Heart left ventricle (tissue), 16 donors: Measurements from ENCODE around the gene BEAN1. TPM values are rescaled to one million over a fixed set of nuclear protein-coding genes. Genes with fewer than 3 reads are reported as not detected.

Experiments used
- ATAC-seq, 4 donors: fragments of 200-7000 bp; cut with Tn5 transposase; one replicate each; pipeline ENCODE4 v1.9.1; 2020 to 2022; ENCODE audit warnings: moderate library complexity in 4 of 4, mild to moderate bottlenecking in 3 of 4, moderate number of reproducible peaks in 1 of 4
- DNase-seq, 5 donors: peaks; one replicate each; pipeline ENCODE4 v3.0.0-alpha.2; 2020
- H3K27ac ChIP-seq, 12 donors: fragments of 200-600 bp; sonication (generic) in 4 of 12; one replicate each; pipeline versions ENCODE4 v1.5.0 to v1.8.0; 2016 to 2022; ENCODE audit warnings: mild to moderate bottlenecking in 2 of 12
- H3K27me3 ChIP-seq, 9 donors: fragments of 200-600 bp; sonication (generic) in 2 of 9; one replicate each; pipeline versions ENCODE4 v1.5.1 to v1.8.0; 2016 to 2022; ENCODE audit warnings: mild to moderate bottlenecking in 3 of 9
- H3K36me3 ChIP-seq, 9 donors: fragments of 200-600 bp; sonication (generic) in 2 of 9; one replicate each; pipeline versions ENCODE4 v1.5.0 to v1.8.0; 2018 to 2022; ENCODE audit warnings: mild to moderate bottlenecking in 2 of 9
- H3K4me1 ChIP-seq, 12 donors: fragments of 200-600 bp; sonication (generic) in 4 of 12; one replicate each; pipeline versions ENCODE4 v1.5.0 to v1.8.0; 2016 to 2022; ENCODE audit warnings: mild to moderate bottlenecking in 3 of 12
- H3K4me3 ChIP-seq, 12 donors: fragments of 200-600 bp; sonication (generic) in 4 of 12; one replicate each; pipeline versions ENCODE4 v1.5.0 to v1.8.0; 2017 to 2022; ENCODE audit warnings: mild to moderate bottlenecking in 9 of 12, moderate library complexity in 4 of 12
- H3K9me3 ChIP-seq, 12 donors: fragments of 200-600 bp; sonication (generic) in 4 of 12; one replicate each; pipeline versions ENCODE4 v1.5.0 to v1.8.0; 2016 to 2022; ENCODE audit warnings: mild to moderate bottlenecking in 1 of 12
- POLR2A ChIP-seq, 2 donors: fragments of 450-650 bp; IDR thresholded peaks; one replicate each; pipeline ENCODE4 v1.6.1; 2017; ENCODE audit warnings: antibody characterized with exemption in 2 of 2, mild to moderate bottlenecking in 2 of 2, moderate library complexity in 2 of 2
- WGBS, 4 donors: extraction: QIAGEN DNeasy Blood & Tissue Kit in 2 of 4; methylation state at CpG; one replicate each; pipeline versions ENCODE4 v1.1.5 to v1.1.7; 2013 to 2018; 5-methylcytosine and 5-hydroxymethylcytosine counted together
- intact Hi-C, 10 donors: fragments of 100-400 bp; cut with DNase I; formaldehyde crosslinking; loops; one replicate each; pipeline versions ENCODE4 v1.11.1 to v1.14.2; 2022
- polyA plus RNA-seq, 2 donors: library from polyadenylated mRNA; stranded (reverse); fragments of 200-250 nt; gene quantifications; one replicate each; pipeline ENCODE4 v1.2.3, GENCODE V29; 2013
- total RNA-seq, 9 donors: library from RNA; depleted of rRNA in 2 of 9; stranded (reverse); fragments of >200 nt in 2 of 9; fragmentation: NEBNext Ultra II Directional in 3 of 9; extraction: Animal tissue kit (Norgen Biotek cat#: 25700) in 3 of 9; gene quantifications; one replicate each; pipeline versions ENCODE4 v1.1.0 to v1.2.4, GENCODE V29; 2016 to 2023
- TF ChIP-seq, protein P1 (sequence below), 12 donors: fragments of 200-600 bp; sonication (generic) in 4 of 12; IDR thresholded peaks; one replicate each; pipeline versions ENCODE4 v1.5.0 to v1.8.0; 2018 to 2022; ENCODE audit warnings: antibody characterized with exemption in 12 of 12, mild to moderate bottlenecking in 5 of 12
- donor health status: ischemic (EF 13 %, LVEDD 7.1; RV severe dilation, severe dysfunction).
- donor health status: healthy with polysubstance abuse.
- donor health status: DM: no; HTN: yes; CAD: no.
- donor health status: DM: no; HTN: no; CAD: no.
- donor health status: ischemic (EF 25% LVEDD 6.9; RV normal size, moderate dysfunction).
- donor health status: ischemic (EF 25% LVEDD 5.7; RV mildly dilated, moderate dysfunction).
- donor health status: healthy.
- donor health status: DM: yes; HTN: yes; CAD: no.
- donor health status: ischemic (EF 35%, LVEDD 5.7; RV mildly dilated, moderate dysfunction).
- donor health status: nonischemic (EF 11% LVEDD 7.7; RV severe dilation, severe dysfunction).
- donor health status: DM: yes; HTN: yes; CAD: no.
- donor health status: PGD.
- donor health status: ischemic (EF 29% LVEDD 5.4; RV normal size, mild dysfunction).
- donor health status: nonischemic (EF 23%, LVEDD 6.1; RV moderate dilation, normal function).

BEAN1 gene
- total and polyA plus RNA-seq, 11 donors, result 0.30 to 8.8 (median 1.5) TPM

DNA sequence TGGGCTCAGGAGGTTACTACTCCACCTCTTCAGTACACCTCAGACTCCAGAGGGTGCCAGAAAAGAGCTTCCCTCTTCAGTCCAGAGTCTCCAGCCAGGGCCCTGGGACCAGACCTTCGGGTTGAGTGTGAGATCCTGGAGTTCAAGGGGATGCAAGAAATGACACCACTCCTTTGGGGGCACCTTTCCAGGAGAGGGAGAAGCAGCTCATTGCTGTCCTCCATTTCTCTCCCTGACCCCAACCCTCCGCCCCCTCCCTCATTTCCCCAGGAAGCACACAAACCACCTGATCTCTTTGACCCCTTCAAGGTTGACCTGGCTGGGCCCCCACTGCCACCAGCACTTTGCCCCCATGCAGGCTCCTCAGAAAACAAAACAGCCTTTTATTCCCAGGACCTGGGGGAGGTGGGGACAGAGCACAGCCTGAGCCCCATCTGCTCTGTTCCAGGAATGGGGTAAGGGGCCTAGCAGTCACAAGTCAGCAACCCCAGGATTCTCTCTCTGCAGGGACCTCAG, 39.2 kb upstream of the BEAN1 start:
- DNase-seq (no peak), ATAC-seq (no peak)
- peaks cover 0 to 37% (median 15%) of the 10 kb centered on the region in 12 donors for H3K4me1 ChIP-seq
- no peaks in the 10 kb centered on the region for H3K27me3 ChIP-seq
- H3K4me3 ChIP-seq, result no peak overlapping the region
- TF ChIP-seq POLR2A (IDR thresholded peaks at IDR 0.05), result no peak
- TF ChIP-seq, protein P1, sequence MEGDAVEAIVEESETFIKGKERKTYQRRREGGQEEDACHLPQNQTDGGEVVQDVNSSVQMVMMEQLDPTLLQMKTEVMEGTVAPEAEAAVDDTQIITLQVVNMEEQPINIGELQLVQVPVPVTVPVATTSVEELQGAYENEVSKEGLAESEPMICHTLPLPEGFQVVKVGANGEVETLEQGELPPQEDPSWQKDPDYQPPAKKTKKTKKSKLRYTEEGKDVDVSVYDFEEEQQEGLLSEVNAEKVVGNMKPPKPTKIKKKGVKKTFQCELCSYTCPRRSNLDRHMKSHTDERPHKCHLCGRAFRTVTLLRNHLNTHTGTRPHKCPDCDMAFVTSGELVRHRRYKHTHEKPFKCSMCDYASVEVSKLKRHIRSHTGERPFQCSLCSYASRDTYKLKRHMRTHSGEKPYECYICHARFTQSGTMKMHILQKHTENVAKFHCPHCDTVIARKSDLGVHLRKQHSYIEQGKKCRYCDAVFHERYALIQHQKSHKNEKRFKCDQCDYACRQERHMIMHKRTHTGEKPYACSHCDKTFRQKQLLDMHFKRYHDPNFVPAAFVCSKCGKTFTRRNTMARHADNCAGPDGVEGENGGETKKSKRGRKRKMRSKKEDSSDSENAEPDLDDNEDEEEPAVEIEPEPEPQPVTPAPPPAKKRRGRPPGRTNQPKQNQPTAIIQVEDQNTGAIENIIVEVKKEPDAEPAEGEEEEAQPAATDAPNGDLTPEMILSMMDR (IDR thresholded peaks at IDR 0.05), result no peak
- peaks cover 0 to 3% (median 0%) of the 10 kb centered on the region in 12 donors for H3K9me3 ChIP-seq
- intact Hi-C loops, result no loop called here
- peaks cover 0 to 69% (median 29%) of the 10 kb centered on the region in 9 donors for H3K36me3 ChIP-seq
- WGBS, 4 donors, result 71 to 81% (median 72%) methylated on average over 2 of the region's 2 CpGs
- H3K27ac ChIP-seq, result no peak overlapping the region

DNA sequence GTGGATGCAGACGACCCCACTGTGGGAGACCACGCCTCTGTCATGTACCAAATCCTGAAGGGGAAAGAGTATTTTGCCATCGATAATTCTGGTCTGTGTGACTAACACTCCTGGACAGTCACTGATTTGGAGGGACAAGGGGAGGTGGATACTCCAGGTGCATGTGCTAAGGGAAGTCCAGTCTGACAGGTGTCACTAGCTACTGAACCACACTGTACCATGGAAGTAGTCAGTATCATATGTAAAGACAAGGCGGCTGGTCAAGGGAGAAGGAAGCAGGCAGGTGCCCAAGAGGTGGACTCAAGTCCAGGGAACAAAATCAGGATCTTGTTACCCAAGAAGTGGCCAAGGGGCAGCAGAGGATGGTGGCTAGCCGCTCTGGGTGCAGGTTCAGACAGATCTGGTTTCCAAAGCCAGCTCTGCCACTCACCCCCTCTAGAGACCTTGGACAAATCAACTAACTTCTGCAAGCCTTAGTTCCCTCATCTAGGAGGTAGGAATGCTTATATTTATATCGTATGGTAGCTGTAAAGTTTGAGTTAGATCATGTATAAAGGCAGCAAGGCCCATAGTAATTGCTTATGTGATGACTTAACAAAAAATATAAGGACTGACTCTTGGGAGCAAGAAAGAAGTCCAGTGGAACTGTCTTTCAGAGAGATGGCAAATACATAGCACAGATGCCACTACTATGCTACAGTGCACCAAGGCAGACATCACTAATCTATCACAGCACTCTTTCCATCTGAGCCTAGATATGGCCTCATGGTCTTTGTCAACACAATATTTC, 38.5 kb upstream of the BEAN1 start:
- Histone ChIP-seq H3K4me1 (peaks cover 0 to 31% (median 9%) of the 10 kb centered on the region in 12 donors), H3K27me3 (no peaks in the 10 kb centered on the region), H3K27ac (no peak overlapping the region), H3K36me3 (peaks cover 0 to 76% (median 29%) of the 10 kb centered on the region in 9 donors), H3K4me3 (no peak overlapping the region), H3K9me3 (peaks cover 0 to 3% (median 0%) of the 10 kb centered on the region in 12 donors)
- DNase-seq (no peak), ATAC-seq (no peak)
- 75 to 96% (median 86%) methylated on average over 6 of the region's 6 CpGs for WGBS, 4 donors
- intact Hi-C loops, result no loop called here
- no peak for TF ChIP-seq POLR2A (IDR thresholded peaks at IDR 0.05)
- TF ChIP-seq, protein P1 (IDR thresholded peaks at IDR 0.05), result no peak

DNA sequence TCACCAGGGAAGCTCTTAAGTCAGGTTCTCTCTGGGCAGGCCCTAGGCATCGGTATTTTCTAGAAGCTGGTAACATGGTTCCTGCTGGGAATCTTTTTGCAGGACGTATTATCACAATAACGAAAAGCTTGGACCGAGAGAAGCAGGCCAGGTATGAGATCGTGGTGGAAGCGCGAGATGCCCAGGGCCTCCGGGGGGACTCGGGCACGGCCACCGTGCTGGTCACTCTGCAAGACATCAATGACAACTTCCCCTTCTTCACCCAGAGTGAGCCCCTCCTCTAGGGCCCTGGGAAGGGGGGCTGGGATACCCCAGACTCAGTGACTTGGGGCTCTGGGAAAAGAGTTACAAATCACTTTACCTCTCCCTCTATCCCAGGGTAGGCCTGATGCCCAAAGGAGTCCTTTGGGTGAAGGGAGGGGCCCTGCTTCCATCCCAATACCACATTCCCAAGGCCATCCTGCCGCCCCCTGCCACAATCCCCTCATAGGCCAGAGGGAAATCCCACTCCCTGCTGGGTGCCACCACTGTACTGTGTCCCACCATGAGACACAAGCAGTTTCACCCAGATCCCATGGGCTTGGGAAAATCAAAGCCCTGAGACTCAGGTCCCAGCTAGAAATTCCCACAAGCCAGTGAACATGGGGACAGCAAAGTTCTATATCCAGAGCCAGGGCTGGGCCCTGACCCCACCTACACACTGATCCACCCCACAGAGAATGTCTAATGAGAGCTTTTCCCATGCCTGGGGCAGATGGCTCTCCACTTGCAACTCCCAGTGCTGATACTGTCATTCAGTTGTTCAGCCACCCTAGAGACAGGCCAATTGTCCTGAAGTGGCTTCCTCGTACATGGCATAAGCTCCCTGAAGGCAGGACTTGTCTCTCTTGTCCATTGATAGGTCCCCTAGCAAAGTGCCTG, 37.6 kb upstream of the BEAN1 start:
- WGBS, 4 donors, result 91 to 98% (median 94%) methylated on average over 11 to 13 of the region's 13 CpGs
- Histone ChIP-seq H3K4me1 (peaks cover 0 to 27% (median 5%) of the 10 kb centered on the region in 12 donors), H3K27me3 (no peaks in the 10 kb centered on the region), H3K36me3 (peaks cover 0 to 86% (median 29%) of the 10 kb centered on the region in 9 donors), H3K27ac (no peak overlapping the region), H3K4me3 (no peak overlapping the region), H3K9me3 (peaks cover 0 to 3% (median 0%) of the 10 kb centered on the region in 12 donors)
- no peak for DNase-seq
- ATAC-seq, result no peak
- no peak for TF ChIP-seq POLR2A (IDR thresholded peaks at IDR 0.05)
- TF ChIP-seq, protein P1 (IDR thresholded peaks at IDR 0.05), result no peak
- intact Hi-C loops, result no loop called here
